Prostate gland (tissue), 2 donors: ENCODE results near the gene LARP4B. TPM values are rescaled to one million over a fixed set of nuclear protein-coding genes. Genes with fewer than 3 reads are reported as not detected.

Experiments
- DNase-seq: peaks from one replicate; pipeline ENCODE4 v3.0.0-alpha.2; 2019; ENCODE audit warnings: low spot score
- H3K27ac ChIP-seq, 2 donors: fragments of 200-600 bp; sonication (generic); 2 replicates each; pipeline ENCODE4 v1.5.1; 2017 to 2019
- H3K27me3 ChIP-seq: fragments of 200-600 bp; sonication (generic); replicated peaks from 2 replicates; pipeline ENCODE4 v1.5.1; 2019; ENCODE audit not compliant: insufficient read depth
- H3K36me3 ChIP-seq, 2 donors: fragments of 200-600 bp; sonication (generic); 1 replicate in 1 of 2; 2 replicates in 1 of 2; pipeline versions ENCODE4 v1.5.1 to v1.8.1; 2017 to 2019
- H3K4me1 ChIP-seq: fragments of 200-600 bp; sonication (generic); replicated peaks from 2 replicates; pipeline ENCODE4 v1.5.1; 2019
- H3K4me3 ChIP-seq, 2 donors: fragments of 200-600 bp; sonication (generic); 2 replicates each; pipeline ENCODE4 v1.5.1; 2017 to 2019
- H3K9me3 ChIP-seq: fragments of 200-600 bp; sonication (generic); 2 replicates; pipeline ENCODE4 v1.5.1; 2017
- CTCF ChIP-seq, 4 experiments: fragments of 200-600 bp in 2 of 4; fragments of 450-650 bp in 2 of 4; sonication (generic) in 2 of 4; IDR thresholded peaks; 1 replicate in 3 of 4; 2 replicates in 1 of 4; pipeline ENCODE4 v1.5.1; 2016 to 2019; ENCODE audit warnings: antibody characterized with exemption in 4 of 4, mild to moderate bottlenecking in 2 of 4, moderate library complexity in 2 of 4
- POLR2A ChIP-seq: fragments of 450-650 bp; IDR thresholded peaks from one replicate; pipeline ENCODE4 v1.6.1; 2016; ENCODE audit warnings: antibody characterized with exemption, mild to moderate bottlenecking
- POLR2AphosphoS5 ChIP-seq: sonication (generic); formaldehyde crosslinking; IDR thresholded peaks from one replicate; pipeline ENCODE4 v1.6.1; 2017; ENCODE audit warnings: antibody characterized with exemption
- WGBS: methylation state at CpG from one replicate; pipeline ENCODE4 v1.1.5; 2018; 5-methylcytosine and 5-hydroxymethylcytosine counted together
- intact Hi-C: fragments of 100-400 bp; cut with DNase I; formaldehyde crosslinking; loops from one replicate; pipeline ENCODE4 v1.14.2; 2022
- total RNA-seq, 2 donors: library from RNA; depleted of rRNA; stranded (reverse); fragments of >200 nt; gene quantifications; one replicate each; pipeline ENCODE4 v1.1.0, GENCODE V29; 2016

The LARP4B gene
- total RNA-seq: 10 to 100 TPM; 51.9 to 95.4 TPM

GRCh38 chr10:931326-932318 is at the start of gene LARP4B:
TSS of gene LARP4B (minus strand) at chr10:931705. CDS start at chr10:885721, 45,984 bp downstream.
- Histone ChIP-seq H3K4me1 (no peaks in the 10 kb centered on the region), H3K9me3 (no peaks in the 10 kb centered on the region), H3K27ac (peak within 1 kb of the TSS; percentile 91 to 97), H3K4me3 (peak within 1 kb of the TSS; percentile 80 to 82), H3K36me3 (no peaks in the 10 kb centered on the region), H3K27me3 (no peaks in the 10 kb centered on the region)
- DNase-seq: peak; percentile 96
- WGBS: 1% methylated on average over 101 of the region's 137 CpGs
- TF ChIP-seq POLR2AphosphoS5 (peak; percentile 86), POLR2A (peak; percentile 85), CTCF (IDR thresholded peaks at IDR 0.05) (peak in 1 of 4 experiments; percentile 18)
- intact Hi-C loops: loop anchor here (5.0 kb wide), 2 partner anchors 56 to 116 kb away; partner anchors contain the start of genes GTPBP4 and IDI1

- intact Hi-C loops: no loop called here
- no peaks in the 10 kb centered on the region for H3K27me3 ChIP-seq
- no peak for DNase-seq
- no peaks in the 10 kb centered on the region for H3K36me3 ChIP-seq
- H3K4me3 ChIP-seq: no peak overlapping the region
- TF ChIP-seq POLR2A: no peak
- no peak for TF ChIP-seq POLR2AphosphoS5
- no peak for TF ChIP-seq CTCF (IDR thresholded peaks at IDR 0.05)
- H3K27ac ChIP-seq: no peak overlapping the region
- H3K4me1 ChIP-seq: no peaks in the 10 kb centered on the region
- H3K9me3 ChIP-seq: no peaks in the 10 kb centered on the region
- 99% methylated on average over 5 of the region's 5 CpGs for whole genome bisulfite sequencing
Observed at GRCh38 chr10:980468-981093, 49.1 kb upstream of the LARP4B start.

- Histone ChIP-seq H3K4me1 (no peaks in the 10 kb centered on the region), H3K9me3 (no peaks in the 10 kb centered on the region), H3K4me3 (no peak overlapping the region), H3K36me3 (no peaks in the 10 kb centered on the region), H3K27ac (no peak overlapping the region), H3K27me3 (no peaks in the 10 kb centered on the region)
- WGBS: 95% methylated on average over 2 of the region's 2 CpGs
- intact Hi-C loops: no loop called here
- TF ChIP-seq POLR2A (no peak), POLR2AphosphoS5 (no peak), CTCF (IDR thresholded peaks at IDR 0.05) (no peak)
- no peak for DNase-seq
Observed at GRCh38 chr10:978826-979421, 47.4 kb upstream of the LARP4B start.

- H3K4me3 ChIP-seq: no peak overlapping the region
- intact Hi-C loops: no loop called here
- no peaks in the 10 kb centered on the region for H3K9me3 ChIP-seq
- no peaks in the 10 kb centered on the region for H3K27me3 ChIP-seq
- no peaks in the 10 kb centered on the region for H3K4me1 ChIP-seq
- WGBS: 90% methylated on average over 22 of the region's 22 CpGs
- H3K36me3 ChIP-seq: no peaks in the 10 kb centered on the region
- no peak for TF ChIP-seq POLR2AphosphoS5
- no peak for TF ChIP-seq POLR2A
- TF ChIP-seq CTCF (IDR thresholded peaks at IDR 0.05): no peak
- DNase-seq: no peak
- no peak overlapping the region for H3K27ac ChIP-seq
Observed at GRCh38 chr10:976316-976715, 44.8 kb upstream of the LARP4B start.
